HL-60 (cell line): ENCODE results near the gene PRCD.

ENCODE experiments used
- TF ChIP-seq, protein P1 (sequence below): IDR thresholded peaks from one replicate; pipeline ENCODE4 v1.5.1; 2011; ENCODE audit warnings: low read length, control low read depth, inconsistent platforms; ENCODE audit not compliant: insufficient read depth
- TF ChIP-seq, protein P2 (sequence below): IDR thresholded peaks from 2 replicates; pipeline ENCODE4 v1.6.1; 2012; ENCODE audit warnings: low read depth; ENCODE audit not compliant: insufficient replicate concordance

DNA sequence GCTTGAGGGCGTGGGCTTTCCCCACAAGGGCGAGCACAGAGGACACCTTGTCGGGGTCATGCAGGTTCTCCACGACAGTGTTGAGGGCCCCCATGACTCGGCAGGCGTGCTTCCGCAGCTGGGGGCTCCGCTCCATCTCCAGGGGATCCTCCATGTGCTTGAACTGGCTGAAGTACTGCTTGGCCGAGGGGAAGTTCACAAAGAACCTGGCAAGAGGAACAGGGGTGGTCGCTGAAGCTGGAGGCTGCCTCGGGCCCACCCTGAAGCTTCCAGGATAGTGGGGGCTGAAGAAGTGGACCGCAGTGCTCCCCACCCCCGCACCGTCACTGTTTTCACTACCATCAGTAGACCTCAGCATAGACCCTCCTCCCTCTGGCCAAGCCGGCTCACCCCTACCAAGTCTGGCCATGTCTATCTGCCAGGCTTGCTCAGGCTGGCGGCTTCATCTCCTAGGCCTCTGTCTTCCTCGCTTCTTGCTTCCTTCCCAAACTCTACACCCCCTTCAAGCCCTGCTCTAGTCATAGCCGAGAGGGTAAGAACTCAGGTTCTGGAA, 8.3 kb upstream of the PRCD start:
- TF ChIP-seq, protein P1, sequence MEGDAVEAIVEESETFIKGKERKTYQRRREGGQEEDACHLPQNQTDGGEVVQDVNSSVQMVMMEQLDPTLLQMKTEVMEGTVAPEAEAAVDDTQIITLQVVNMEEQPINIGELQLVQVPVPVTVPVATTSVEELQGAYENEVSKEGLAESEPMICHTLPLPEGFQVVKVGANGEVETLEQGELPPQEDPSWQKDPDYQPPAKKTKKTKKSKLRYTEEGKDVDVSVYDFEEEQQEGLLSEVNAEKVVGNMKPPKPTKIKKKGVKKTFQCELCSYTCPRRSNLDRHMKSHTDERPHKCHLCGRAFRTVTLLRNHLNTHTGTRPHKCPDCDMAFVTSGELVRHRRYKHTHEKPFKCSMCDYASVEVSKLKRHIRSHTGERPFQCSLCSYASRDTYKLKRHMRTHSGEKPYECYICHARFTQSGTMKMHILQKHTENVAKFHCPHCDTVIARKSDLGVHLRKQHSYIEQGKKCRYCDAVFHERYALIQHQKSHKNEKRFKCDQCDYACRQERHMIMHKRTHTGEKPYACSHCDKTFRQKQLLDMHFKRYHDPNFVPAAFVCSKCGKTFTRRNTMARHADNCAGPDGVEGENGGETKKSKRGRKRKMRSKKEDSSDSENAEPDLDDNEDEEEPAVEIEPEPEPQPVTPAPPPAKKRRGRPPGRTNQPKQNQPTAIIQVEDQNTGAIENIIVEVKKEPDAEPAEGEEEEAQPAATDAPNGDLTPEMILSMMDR = no peak
- TF ChIP-seq, protein P2, sequence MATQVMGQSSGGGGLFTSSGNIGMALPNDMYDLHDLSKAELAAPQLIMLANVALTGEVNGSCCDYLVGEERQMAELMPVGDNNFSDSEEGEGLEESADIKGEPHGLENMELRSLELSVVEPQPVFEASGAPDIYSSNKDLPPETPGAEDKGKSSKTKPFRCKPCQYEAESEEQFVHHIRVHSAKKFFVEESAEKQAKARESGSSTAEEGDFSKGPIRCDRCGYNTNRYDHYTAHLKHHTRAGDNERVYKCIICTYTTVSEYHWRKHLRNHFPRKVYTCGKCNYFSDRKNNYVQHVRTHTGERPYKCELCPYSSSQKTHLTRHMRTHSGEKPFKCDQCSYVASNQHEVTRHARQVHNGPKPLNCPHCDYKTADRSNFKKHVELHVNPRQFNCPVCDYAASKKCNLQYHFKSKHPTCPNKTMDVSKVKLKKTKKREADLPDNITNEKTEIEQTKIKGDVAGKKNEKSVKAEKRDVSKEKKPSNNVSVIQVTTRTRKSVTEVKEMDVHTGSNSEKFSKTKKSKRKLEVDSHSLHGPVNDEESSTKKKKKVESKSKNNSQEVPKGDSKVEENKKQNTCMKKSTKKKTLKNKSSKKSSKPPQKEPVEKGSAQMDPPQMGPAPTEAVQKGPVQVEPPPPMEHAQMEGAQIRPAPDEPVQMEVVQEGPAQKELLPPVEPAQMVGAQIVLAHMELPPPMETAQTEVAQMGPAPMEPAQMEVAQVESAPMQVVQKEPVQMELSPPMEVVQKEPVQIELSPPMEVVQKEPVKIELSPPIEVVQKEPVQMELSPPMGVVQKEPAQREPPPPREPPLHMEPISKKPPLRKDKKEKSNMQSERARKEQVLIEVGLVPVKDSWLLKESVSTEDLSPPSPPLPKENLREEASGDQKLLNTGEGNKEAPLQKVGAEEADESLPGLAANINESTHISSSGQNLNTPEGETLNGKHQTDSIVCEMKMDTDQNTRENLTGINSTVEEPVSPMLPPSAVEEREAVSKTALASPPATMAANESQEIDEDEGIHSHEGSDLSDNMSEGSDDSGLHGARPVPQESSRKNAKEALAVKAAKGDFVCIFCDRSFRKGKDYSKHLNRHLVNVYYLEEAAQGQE = no peak
